Endothelial cell of umbilical vein (primary cell): Measurements from ENCODE around the gene MC1R. TPM values are rescaled to one million over a fixed set of nuclear protein-coding genes. Genes with fewer than 3 reads are reported as not detected.

Experiments used
- Bru-seq: library from RNA; stranded (reverse); fragments of 400-500 nt; gene quantifications from one replicate; lab custom pipeline; 2021; lab: Mats Ljungman, UMichigan
- BruChase-seq, 2 experiments: library from RNA; stranded (reverse); fragments of 400-500 nt; gene quantifications; one replicate each; lab custom pipeline; 2021; lab: Mats Ljungman, UMichigan
- BruUV-seq: library from RNA; stranded (reverse); fragments of 400-500 nt; replicated peaks from 2 replicates; lab custom pipeline; 2021; lab: Mats Ljungman, UMichigan
- CTCF ChIA-PET: fragments of 300-600, 350-600 bp; sonication (Branson Sonifier 250); formaldehyde crosslinking; loops from one replicate; lab custom pipeline; 2021; ENCODE audit warnings: antibody characterized with exemption, inconsistent platforms; lab: Charles Lee
- POLR2A ChIA-PET: fragments of 300-600, 350-600 bp; sonication (Branson Sonifier 250); formaldehyde crosslinking; loops from one replicate; lab custom pipeline; 2021; ENCODE audit warnings: antibody characterized with exemption, inconsistent platforms; lab: Charles Lee
- DNase-seq: peaks from one replicate; pipeline ENCODE4 v3.0.0-alpha.2; 2011; ENCODE audit warnings: low read depth, low spot score
- FAIRE-seq: peaks from 2 replicates; lab custom pipeline; 2011; peaks lifted over from hg19 to GRCh38; lab: Jason Lieb, UNC
- H2AFZ ChIP-seq: 2 replicates; pipeline ENCODE4 v1.6.0; 2012; ENCODE audit warnings: low read depth, low read length, control low read depth, inconsistent platforms
- H3K27ac ChIP-seq: 2 replicates; pipeline ENCODE4 v1.5.1; 2011; ENCODE audit warnings: low read depth, mild to moderate bottlenecking, control low read depth, low read length, moderate library complexity; ENCODE audit not compliant: insufficient read depth
- H3K27me3 ChIP-seq, 2 experiments: 2 replicates each; pipeline versions ENCODE4 v1.6.0 to v1.6.1; 2011; ENCODE audit warnings: low read length in 2 of 2, mixed read lengths in 1 of 2; ENCODE audit not compliant: control insufficient read depth in 2 of 2, insufficient read depth in 2 of 2
- H3K36me3 ChIP-seq, 2 experiments: 2 replicates in 1 of 2; 3 replicates in 1 of 2; pipeline ENCODE4 v1.5.1; 2011; ENCODE audit warnings: low read length in 2 of 2, mild to moderate bottlenecking in 1 of 2, moderate library complexity in 1 of 2; ENCODE audit not compliant: control insufficient read depth in 2 of 2, insufficient read depth in 2 of 2; ENCODE audit errors: extremely low read depth in 1 of 2
- H3K4me1 ChIP-seq: 3 replicates; pipeline ENCODE4 v1.5.1; 2011; ENCODE audit warnings: mild to moderate bottlenecking, low read length; ENCODE audit not compliant: control insufficient read depth, insufficient read depth; ENCODE audit errors: extremely low read depth
- H3K4me2 ChIP-seq: 2 replicates; pipeline ENCODE4 v1.6.1; 2011; ENCODE audit warnings: low read length, control low read depth, mixed read lengths; ENCODE audit not compliant: insufficient read depth
- H3K4me3 ChIP-seq, 3 experiments: fragments of 200-600 bp in 1 of 3; sonication (generic), shearing (Covaris generic) in 1 of 3; replicated peaks in 1 of 3; 2 replicates each; pipeline ENCODE4 v1.5.1; 2011 to 2016; ENCODE audit warnings: control low read depth in 3 of 3, low read length in 3 of 3, mild to moderate bottlenecking in 2 of 3, inconsistent platforms in 1 of 3, low read depth in 1 of 3, moderate library complexity in 1 of 3; ENCODE audit not compliant: insufficient read depth in 1 of 3
- H3K79me2 ChIP-seq: 2 replicates; pipeline ENCODE4 v1.6.0; 2012; ENCODE audit warnings: low read length, inconsistent platforms; ENCODE audit not compliant: control insufficient read depth, insufficient read depth
- H3K9ac ChIP-seq: replicated peaks from 2 replicates; pipeline ENCODE3; 2011; ENCODE audit warnings: low read length, control low read depth; ENCODE audit not compliant: insufficient read depth; ENCODE audit errors: extremely low read depth
- H3K9me1 ChIP-seq: replicated peaks from 3 replicates; pipeline ENCODE4 v1.6.0; 2011; ENCODE audit warnings: mild to moderate bottlenecking, low read length; ENCODE audit not compliant: control insufficient read depth, insufficient read depth; ENCODE audit errors: extremely low read depth
- H3K9me3 ChIP-seq: replicated peaks from 2 replicates; pipeline ENCODE4 v1.5.1; 2012; ENCODE audit warnings: low read length, inconsistent platforms; ENCODE audit not compliant: control insufficient read depth, insufficient read depth
- H4K20me1 ChIP-seq: replicated peaks from 2 replicates; pipeline ENCODE3; 2011; ENCODE audit warnings: mild to moderate bottlenecking, low read length; ENCODE audit not compliant: control insufficient read depth, insufficient read depth; ENCODE audit errors: extremely low read depth
- CTCF ChIP-seq, 2 donors: IDR thresholded peaks; 1 replicate in 1 of 2; 2 replicates in 1 of 2; pipeline ENCODE4 v1.5.1; 2011; ENCODE audit warnings: low read length in 2 of 2, mild to moderate bottlenecking in 2 of 2, moderate library complexity in 2 of 2, control low read depth in 1 of 2, inconsistent platforms in 1 of 2, low read depth in 1 of 2; ENCODE audit not compliant: insufficient read depth in 1 of 2; ENCODE audit errors: extremely low read depth in 1 of 2
- EZH2 ChIP-seq: IDR thresholded peaks from 2 replicates; pipeline ENCODE4 v1.6.1; 2012; ENCODE audit warnings: borderline replicate concordance, low read depth, mild to moderate bottlenecking, moderate library complexity, low read length, inconsistent platforms; ENCODE audit not compliant: severe bottlenecking
- MYC ChIP-seq: IDR thresholded peaks from one replicate; pipeline ENCODE4 v1.6.1; 2011; ENCODE audit warnings: mild to moderate bottlenecking, low read depth, low read length
- POLR2A ChIP-seq: IDR thresholded peaks from 2 replicates; pipeline ENCODE4 v1.6.1; 2012; ENCODE audit warnings: low read depth, mild to moderate bottlenecking, control low read depth, low read length
- POLR2AphosphoS5 ChIP-seq: IDR thresholded peaks from 2 replicates; pipeline ENCODE4 v1.6.1; 2012; ENCODE audit warnings: low read depth, mild to moderate bottlenecking, control low read depth, low read length, moderate library complexity; ENCODE audit not compliant: insufficient read depth
- dilution Hi-C: fragments of 300-500 bp; cut with MboI; formaldehyde crosslinking; loops from one replicate; pipeline ENCODE4 v1.15.0; 2019; ENCODE audit warnings: low sequenced_read_pairs; ENCODE audit not compliant: extremely low pct_ligation_motif_present
- intact Hi-C: fragments of 100-400 bp; cut with micrococcal nuclease; formaldehyde crosslinking; loops from one replicate; pipeline ENCODE4 v1.10.0; 2022
- long read RNA-seq: library from polyadenylated mRNA; stranded (forward); transcript quantifications from one replicate; pipeline ENCODE4 v2.0.0, GENCODE V29; 2021
- polyA minus RNA-seq, 3 experiments: library from RNA; depleted of rRNA, polyadenylated mRNA; stranded (reverse); fragments of >200 nt; gene quantifications; 1 replicate in 1 of 3; 2 replicates in 2 of 3; pipeline ENCODE4 v1.2.3, GENCODE V29; 2011
- polyA plus RNA-seq, 4 experiments: library from polyadenylated mRNA; depleted of rRNA in 3 of 4; stranded (reverse) in 3 of 4; unstranded in 1 of 4; fragments of >200 nt; gene quantifications; 2 replicates each; pipeline versions ENCODE4 v1.2.1 to v1.2.3, GENCODE V29; 2011 to 2012; ENCODE audit warnings: missing spikeins in 1 of 4
- total RNA-seq: library from RNA; stranded (reverse); gene quantifications from 2 replicates; pipeline ENCODE4 v1.2.3, GENCODE V29; 2021
- TF ChIP-seq, protein P1 (sequence below): IDR thresholded peaks from 2 replicates; pipeline ENCODE4 v1.6.1; 2011; ENCODE audit not compliant: insufficient read depth, insufficient read length

Gene MC1R
- 3.2 and 4.0 TPM in 2 replicates for total RNA-seq
- polyA plus RNA-seq, result 4.2 and 4.9 TPM in 2 replicates
- 1.5 and 1.7 TPM in 2 replicates for polyA plus RNA-seq (2011; cell fraction: cytosol; rRNA removed)
- 16.7 and 18.4 TPM in 2 replicates for polyA plus RNA-seq (2011; cell fraction: nucleus; rRNA removed)
- polyA plus RNA-seq (2012), result 2.0 and 2.1 TPM in 2 replicates
- polyA minus RNA-seq, result 6.7 and 14.2 TPM in 2 replicates
- polyA minus RNA-seq (2011; cell fraction: cytosol; rRNA and poly(A)+ RNA removed), result 5.3 TPM
- polyA minus RNA-seq (2011; cell fraction: nucleus; rRNA and poly(A)+ RNA removed), result 5.3 and 7.0 TPM in 2 replicates
- Bru-seq, nascent RNA, result percentile 36 among the genes with signal in this experiment
- BruChase-seq, experiment 1, labeled RNA remaining after a 6-hour chase, result percentile 86 among the genes with signal in this experiment
- BruChase-seq, experiment 2, labeled RNA remaining after a 2-hour chase, result percentile 53 among the genes with signal in this experiment
- long read RNA-seq, transcript MC1R-202 (1 exons, 3,099 nt), result major isoform, 7 of 8 reads
- long read RNA-seq, partial matches to known transcripts, result 0 of 8 reads
- long read RNA-seq, other reads (novel, unspliced or antisense), result 1 of 8 reads

GRCh38 chr16:89918453-89919347 lies at the start of gene MC1R:
Gene MC1R, plus strand, starts transcription at chr16:89918862. Its CDS starts 397 bp downstream, at chr16:89919259.
- intact Hi-C loops (no loop called here), dilution Hi-C loops (no loop called here)
- Histone ChIP-seq H3K9me3 (no peaks in the 10 kb centered on the region), H3K79me2 (no peaks in the 10 kb centered on the region), H3K36me3 (no peaks in the 10 kb centered on the region), H3K4me3 (peak within 1 kb of the TSS in 2 of 3 experiments; percentile 9 to 26), H3K4me1 (peaks cover 34% of the 10 kb centered on the region), H3K9ac (no peak within 1 kb of the TSS), H3K27me3 (no peaks in the 10 kb centered on the region), H3K27ac (peak within 1 kb of the TSS; percentile 39), H4K20me1 (no peaks in the 10 kb centered on the region), H2AFZ (peak within 1 kb of the TSS; percentile 52), H3K4me2 (peak within 1 kb of the TSS; percentile 62), H3K9me1 (no peaks in the 10 kb centered on the region)
- CTCF ChIA-PET, result interaction anchor here (0.6 to 2.5 kb wide), 8 partner anchors 10 to 219 kb away, joined by 3 to 54 read pairs (median 3); no protein-coding TSS in a partner anchor
- TF ChIP-seq POLR2AphosphoS5, result no peak
- no peak for TF ChIP-seq MYC
- TF ChIP-seq POLR2A, result no peak
- TF ChIP-seq, protein P1, sequence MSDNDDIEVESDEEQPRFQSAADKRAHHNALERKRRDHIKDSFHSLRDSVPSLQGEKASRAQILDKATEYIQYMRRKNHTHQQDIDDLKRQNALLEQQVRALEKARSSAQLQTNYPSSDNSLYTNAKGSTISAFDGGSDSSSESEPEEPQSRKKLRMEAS, result no peak
- no peak for TF ChIP-seq EZH2
- TF ChIP-seq CTCF (IDR thresholded peaks at IDR 0.05; ENCODE audit: extremely low read depth in 1 of 2, insufficient read depth in 1 of 2, low read depth in 1 of 2, low read length in 2 of 2), result peak; percentile 73 to 83
- peak; percentile 80 for FAIRE-seq
- BruUV-seq, result no TSS peak
- DNase-seq, result peak; percentile 34
- POLR2A ChIA-PET, result interaction anchor here (1.3 kb wide), 1 partner anchor 8 kb away, joined by 5 read pairs; no protein-coding TSS in a partner anchor
